GM19043 (cell line): ENCODE results near the gene SCRT2.

Experiments
- ATAC-seq: cut with Tn5 transposase; IDR thresholded peaks from one replicate; pipeline ENCODE4 v1.9.1; 2021; ENCODE audit warnings: low read depth; ENCODE audit not compliant: unreplicated experiment

Gene SCRT2

DNA sequence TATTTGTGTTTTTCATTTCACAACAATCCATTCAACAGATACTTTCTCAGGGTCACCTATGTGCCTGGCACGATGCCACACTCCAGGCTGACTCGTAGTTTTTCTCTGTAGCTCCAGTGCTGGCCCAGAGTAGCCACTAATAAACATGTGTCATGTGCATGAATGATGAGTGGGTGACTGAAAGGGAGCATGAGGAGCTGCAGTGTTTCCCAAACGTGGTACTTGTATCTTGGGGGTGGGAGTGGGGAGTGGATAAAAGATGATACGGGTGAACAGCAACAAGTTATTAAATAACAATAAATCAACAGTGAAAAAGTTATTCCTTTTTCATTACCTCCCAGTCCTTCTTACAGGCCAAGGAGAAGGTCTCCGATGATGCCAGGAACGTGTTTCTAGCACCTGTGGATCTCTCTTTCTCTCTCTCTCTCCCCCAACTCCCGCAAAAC lies 39.7 kb downstream of the SCRT2 start:
- ATAC-seq, result no peak

DNA sequence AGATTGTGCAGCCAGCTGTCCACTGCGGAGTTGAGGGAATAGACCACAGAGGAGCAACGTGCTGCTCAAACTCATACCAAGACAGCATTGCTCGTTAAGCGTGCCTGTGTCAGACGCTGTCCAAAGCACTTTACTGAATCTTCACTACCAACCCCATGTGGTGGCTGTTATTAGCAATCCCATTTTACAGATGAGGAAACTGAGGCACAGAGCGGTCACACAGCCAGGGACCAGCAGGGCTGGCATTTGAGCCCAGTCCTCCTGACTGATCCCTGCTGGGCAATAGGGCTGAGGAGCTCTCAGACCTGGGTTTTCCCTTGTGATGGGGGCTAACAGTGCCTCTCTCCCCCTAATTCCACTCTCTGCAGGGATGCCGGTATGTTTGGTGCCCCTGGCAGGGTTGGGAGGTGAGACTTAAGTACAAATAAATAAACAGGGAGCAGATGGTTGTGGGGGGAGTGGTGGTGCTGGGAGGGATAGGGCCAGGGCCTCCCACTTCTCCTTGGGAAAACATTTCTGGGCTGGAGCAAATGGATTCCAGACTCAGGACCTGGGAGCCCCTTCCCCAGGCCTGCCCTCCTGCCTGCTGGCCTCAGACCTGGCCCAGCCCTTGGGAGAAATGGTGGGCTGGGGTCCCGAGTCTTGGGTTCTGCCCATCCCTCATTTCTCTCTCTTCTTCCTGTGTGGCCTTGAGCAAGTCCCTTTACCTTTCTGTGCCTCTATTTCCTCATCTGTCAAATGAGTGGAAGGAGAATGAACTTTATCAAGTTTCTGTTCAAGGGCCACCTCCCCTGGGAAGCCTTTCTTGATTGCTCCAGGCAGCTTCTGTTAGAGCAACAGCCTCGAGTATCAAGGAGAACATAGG lies 40.3 kb downstream of the SCRT2 start:
- no peak for ATAC-seq

DNA sequence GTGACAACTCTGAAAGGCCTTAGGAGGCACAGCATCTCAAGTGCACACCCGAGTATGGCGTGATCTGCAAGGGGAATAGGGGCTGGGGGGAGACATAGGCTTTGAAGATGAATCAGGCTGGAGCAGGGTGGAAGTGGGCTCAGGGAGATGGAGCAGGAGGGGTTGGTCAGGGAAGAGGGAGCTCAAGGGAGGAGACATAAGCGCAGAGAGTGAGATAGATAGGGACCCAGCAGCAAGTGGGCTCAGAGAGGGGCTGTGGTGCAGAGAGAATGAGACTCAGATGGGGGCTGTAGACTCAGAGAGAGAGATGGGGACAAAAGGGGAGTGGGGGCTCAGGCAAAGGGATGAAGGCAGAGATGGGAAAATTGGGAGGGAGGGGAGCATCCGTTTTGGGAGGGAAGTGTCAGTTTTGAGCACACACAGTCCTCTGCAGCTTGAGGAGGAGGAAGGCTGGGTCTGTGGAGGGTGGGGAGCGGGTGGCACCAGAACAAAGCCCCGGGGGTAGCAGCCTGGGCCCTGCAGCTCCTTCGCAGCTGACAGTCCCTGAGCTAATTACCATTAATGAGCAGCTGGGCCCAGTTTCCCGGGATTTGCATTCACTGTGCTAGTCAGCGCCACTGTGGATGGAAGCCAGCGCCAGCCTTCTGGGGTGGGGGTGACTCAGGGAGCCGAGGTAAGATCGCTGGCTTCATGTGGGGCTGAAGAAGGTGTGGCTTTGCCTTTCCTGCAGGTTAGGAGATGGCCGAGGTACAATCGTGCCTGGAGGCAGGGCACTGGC lies 41.3 kb downstream of the SCRT2 start:
- ATAC-seq, result no peak

DNA sequence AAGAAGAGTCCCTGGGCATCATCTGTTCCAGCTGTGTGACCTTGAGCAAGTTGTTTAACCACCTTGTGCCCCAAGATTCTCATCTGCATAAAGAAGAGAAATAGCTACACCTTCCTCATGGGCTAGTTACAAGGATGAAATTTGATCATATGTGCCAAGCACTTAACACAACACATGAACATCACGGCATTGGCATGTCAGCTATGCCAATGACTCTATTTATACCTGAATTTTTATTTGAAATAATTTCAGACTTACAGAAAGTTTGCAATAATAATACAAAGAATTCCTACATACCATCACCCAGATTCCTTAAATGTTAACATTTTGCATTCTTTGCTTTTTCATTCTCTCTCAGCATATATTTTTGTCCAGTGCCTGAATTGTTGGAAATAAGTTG lies 44.5 kb downstream of the SCRT2 start:
- ATAC-seq, result no peak

DNA sequence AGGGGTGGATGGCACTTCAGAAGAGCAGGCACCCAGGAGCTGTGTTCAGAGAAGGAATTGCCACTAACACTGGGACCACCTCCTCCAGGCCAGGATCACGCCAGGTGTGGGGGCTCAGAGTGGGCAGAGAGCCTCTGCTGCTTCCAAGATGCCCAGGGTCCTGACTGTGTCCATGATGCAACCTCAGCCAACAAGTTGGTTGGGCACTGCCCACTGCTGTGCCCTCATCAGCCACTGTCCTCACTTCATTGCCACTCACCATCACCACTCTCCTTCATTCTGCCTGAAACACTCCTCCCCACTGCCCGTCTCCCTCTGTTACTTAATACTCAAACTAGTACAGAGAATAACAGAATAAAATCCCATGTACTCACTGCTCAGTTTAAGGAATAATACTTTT lies 49.0 kb downstream of the SCRT2 start:
- ATAC-seq, result no peak

DNA sequence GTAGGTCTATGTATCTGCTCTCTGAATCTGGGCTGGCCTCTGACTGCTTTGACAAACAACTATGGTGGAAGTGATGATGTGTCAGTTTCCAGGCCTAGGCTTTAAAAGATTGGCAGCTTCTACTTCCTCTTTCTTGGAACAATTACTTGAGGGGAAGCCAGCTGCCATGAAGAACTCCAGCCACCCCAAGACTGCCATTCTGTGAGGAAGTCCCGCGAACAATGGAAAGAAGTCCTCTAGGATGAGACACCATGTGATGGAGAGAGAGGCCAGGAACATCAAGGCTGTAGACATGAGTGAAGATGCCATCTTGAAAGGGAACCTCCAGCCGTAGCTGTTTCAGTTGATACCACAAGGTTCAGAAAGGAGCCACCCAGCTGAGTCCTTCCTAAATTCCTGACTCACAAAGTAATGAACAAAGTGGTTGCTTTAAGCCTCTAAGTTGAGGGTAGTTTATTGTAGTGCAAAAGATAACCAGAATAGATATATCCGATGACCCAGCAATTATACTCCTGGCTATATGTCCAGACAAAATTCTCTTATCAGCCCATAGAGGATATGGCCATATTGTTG lies 50.2 kb downstream of the SCRT2 start:
- ATAC-seq, result no peak

DNA sequence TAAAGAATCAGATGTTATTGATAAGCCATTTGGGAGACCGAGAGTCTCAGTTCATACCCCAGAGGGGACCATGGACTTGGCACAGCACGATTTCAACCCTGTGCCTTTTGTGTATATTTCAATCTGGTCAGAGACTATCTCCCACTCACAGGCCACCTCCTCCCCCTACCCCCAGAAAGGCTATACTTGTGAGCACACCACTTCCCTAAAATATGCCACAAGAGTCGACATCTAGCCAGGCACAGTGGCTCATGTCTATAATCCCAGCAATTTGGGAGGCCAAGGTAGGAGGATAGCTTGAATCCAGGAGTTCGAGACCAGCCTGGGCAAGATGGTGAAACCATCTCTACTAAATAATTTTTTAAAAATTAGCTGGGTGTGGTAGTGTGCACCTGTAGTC lies 51.9 kb downstream of the SCRT2 start:
- no peak for ATAC-seq

DNA sequence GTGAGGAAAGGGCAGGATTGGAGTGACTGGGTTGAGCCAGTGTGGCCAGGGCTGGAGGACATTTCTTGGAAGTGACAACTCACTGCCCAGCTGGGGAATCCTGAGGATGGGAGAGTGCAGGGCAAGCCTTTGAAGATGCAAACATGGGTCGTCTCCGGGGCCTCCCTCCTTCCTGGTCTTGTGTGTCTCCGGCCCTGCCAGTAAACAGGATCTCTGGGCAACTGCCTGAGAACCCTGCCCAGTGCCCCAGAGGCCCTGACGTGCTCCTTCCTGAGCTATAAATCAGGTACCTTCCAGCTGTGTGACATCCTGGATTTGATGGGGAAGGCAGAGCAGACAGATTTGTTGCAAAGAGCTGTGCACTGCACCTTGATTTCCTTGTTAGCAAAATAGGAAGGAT lies 52.6 kb downstream of the SCRT2 start:
- ATAC-seq, result no peak

DNA sequence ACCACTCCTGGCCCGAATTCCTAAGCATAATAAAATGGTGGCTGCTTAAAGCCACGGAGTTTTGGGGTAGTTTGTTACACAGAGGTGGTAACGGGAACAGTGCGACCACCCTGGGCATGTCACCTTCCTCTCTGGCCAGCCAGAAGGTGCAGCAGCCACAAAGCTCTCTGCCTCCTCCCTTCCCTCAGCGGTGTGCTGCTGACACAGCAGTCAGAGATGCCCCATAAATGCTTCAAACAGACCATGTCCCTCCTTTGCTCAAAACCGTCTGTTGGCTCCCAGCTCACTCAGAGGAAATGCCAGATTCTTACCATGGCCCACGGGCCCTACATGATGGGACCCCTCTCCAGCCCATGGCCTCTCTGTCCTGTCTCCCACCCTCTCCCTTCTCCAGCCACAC lies 53.4 kb downstream of the SCRT2 start:
- no peak for ATAC-seq

DNA sequence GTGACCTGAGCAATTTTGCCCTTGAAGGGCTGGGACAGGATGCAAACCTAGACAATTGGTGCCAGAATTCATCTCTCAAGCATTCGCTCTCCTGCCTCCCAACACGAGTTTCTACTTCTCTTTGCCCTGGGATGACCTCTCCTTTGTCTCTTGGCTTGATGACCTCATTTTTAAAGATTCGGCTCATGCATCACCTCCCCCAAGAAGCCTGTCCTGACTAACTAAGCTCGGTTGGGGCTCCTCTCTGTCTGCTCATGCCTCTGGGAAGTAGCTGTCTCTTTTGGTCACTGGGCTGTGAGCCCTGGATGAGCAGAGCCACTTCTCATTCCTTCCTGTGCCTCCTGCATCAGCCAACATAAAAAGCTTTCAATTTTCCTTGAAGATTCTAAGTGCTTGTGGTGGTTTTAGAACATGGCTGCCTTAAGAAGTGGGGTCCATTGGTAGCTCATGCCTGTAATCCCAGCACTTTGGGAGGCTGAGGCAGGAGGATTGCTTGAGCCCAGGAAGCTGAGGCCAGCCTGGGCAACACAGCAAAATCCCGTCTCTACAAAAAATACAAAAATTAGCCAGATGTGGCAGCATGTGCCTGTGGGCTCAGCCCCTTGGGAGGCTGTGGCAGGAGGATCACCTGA lies 54.4 kb downstream of the SCRT2 start:
- ATAC-seq, result no peak

DNA sequence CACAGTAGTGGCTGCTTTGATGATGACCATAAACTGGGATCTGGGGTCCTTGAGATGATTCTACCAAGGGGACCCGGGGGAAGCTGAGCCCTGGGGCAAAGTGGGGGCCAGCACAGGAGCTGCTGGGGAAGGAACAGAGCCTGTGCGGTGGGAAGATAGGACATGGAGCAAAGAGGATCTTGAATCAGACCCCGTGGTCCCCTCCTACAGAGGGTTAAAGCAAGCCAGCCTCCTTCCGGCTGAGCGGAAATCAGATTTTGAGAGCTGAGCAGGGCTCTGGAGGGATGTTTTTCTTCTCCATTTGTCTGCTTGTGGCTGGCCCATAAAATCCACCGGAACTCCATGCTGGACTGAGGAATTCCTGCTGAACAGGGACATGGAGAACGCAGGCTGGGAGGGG lies 55.4 kb downstream of the SCRT2 start:
- no peak for ATAC-seq

DNA sequence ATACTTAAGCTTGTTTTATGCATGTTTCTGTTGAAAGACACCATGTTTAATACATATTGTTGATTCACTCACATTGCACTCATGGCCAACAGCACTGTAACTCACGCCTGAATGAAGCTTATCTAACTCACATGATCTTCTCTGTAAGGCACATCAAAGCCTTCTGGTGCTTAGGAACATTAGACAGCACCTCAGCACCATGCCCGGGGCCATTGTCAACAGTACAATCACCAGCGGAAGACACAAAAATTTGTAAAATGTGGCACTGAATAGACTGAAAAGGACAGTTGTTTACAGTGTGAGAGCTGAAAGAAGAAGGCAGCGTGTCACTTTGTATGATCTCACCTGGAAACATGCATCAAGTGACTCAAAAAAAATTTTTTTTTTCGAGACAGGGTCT lies 56.6 kb downstream of the SCRT2 start:
- no peak for ATAC-seq

DNA sequence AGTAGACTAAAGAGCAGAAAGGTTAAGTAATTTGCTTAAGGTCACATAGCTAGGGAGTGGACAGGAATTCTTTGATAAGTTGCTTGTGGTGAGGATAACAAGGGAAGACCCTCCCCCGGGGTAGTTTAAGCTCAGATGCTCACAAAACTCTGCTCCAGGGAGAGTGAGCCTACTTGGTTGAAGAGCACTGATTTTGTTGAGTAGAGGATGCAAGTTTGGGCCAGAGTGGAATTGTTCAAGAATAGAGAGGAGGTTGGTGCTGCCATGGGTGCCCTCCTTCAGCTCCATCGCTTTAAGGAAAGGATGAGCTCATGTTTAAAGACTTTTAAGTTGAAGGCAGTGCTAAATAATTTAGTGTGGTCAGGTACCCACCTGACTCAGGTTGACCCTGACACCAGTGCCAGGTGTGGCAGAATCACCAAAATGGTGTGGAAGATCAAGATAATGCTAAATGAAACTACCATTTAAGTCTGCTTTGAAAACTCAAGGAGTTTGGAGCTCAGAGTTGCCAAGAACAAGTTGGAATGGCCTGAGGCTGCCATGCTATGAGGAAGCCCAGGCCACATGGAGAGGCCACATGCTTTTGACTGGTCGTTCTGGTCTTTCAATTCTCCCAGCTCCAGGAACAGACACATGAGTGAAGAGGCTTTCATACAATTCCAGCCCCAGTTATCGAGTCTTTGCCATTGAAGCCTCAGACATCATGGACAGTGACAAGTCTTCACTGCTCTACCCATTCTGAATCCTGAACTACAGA lies 57.5 kb downstream of the SCRT2 start:
- no peak for ATAC-seq

DNA sequence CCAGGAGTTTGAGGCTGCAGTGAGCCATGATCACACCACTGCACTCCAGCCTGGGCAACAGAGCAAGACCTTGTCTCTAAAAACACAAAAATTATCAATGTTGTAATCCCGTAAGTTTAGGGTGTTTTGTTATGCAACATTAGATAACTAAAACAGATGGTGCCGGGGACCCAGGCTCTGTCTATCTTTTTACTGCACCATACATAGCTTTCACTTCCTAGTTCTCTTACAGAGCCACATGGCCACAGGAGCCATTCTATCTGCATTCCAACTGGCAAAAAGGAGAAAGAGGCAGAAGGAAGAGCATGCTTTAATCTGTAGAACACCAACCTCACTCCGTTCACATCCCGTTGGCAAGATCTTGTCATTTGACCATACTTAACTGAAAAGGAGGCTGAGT lies 60.1 kb downstream of the SCRT2 start:
- no peak for ATAC-seq

DNA sequence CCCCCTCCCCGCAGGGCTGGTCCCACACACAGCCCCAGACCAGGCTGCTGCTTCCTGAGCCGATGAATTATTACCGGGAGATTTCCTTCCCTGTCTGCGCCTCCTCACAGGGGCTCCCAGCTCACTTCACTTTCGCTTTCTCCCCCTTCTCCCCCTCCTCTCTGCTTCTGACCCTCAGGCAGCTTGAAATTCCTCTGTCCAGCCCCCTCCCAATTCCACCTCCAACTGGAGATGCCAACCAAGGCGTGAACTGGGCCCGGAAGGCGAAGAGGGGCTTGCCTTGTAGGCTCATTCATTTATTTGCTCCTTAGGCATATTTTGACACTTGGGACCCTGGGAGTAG lies 63.8 kb downstream of the SCRT2 start:
- ATAC-seq, result no peak
